Measurements from ENCODE around the gene CAMLG. TPM values are rescaled to one million over a fixed set of nuclear protein-coding genes. Genes with fewer than 3 reads are reported as not detected.
"Not testable (repeated sequence)": the region's sequence is repeated elsewhere in the genome, so short reads cannot be mapped to it uniquely, and the experiment has no call there.

Gene CAMLG
- polyA plus RNA-seq, 1 experiment, result 16.9 TPM

GRCh38 chr5:134714541-134714940 is 23.8 kb upstream of the CAMLG start:
- POLR2A ChIA-PET, result no interaction called here
- Histone ChIP-seq H3K4me3 (ENCODE audit: low read depth, low read length) (no peak overlapping the region), H3K36me3 (ENCODE audit: control insufficient read depth, insufficient read depth, low read length) (peaks cover 16% of the 10 kb centered on the region), H3K27me3 (ENCODE audit: control insufficient read depth, insufficient read depth, low read length) (no peaks in the 10 kb centered on the region)
- DNase-seq (ENCODE audit: low read depth), result no peak
- no peak for TF ChIP-seq CTCF (IDR thresholded peaks at IDR 0.05; ENCODE audit: insufficient read depth, low read depth, low read length)
- CTCF ChIA-PET, result interaction anchor here (0.6 kb wide), 1 partner anchor 142 kb away, joined by 3 read pairs; no protein-coding TSS in a partner anchor

- H3K4me3 ChIP-seq (ENCODE audit: low read depth, low read length); DNase-seq (ENCODE audit: low read depth); POLR2A ChIA-PET; H3K27me3 ChIP-seq (ENCODE audit: control insufficient read depth, insufficient read depth, low read length); CTCF ChIA-PET: not testable (repeated sequence)
- H3K36me3 ChIP-seq (ENCODE audit: control insufficient read depth, insufficient read depth, low read length), result peaks cover 18% of the 10 kb centered on the region
Observed at GRCh38 chr5:134715466-134715865, 22.9 kb upstream of the CAMLG start.

- no peak for TF ChIP-seq CTCF (IDR thresholded peaks at IDR 0.05; ENCODE audit: insufficient read depth, low read depth, low read length)
- CTCF ChIA-PET, result interaction anchor here (0.6 to 1.1 kb wide), 2 partner anchors 14 kb away, joined by 3 read pairs; partner anchors contain the start of gene CAMLG
- peaks cover 5% of the 10 kb centered on the region for H3K36me3 ChIP-seq (ENCODE audit: control insufficient read depth, insufficient read depth, low read length)
- POLR2A ChIA-PET, result no interaction called here
- H3K27me3 ChIP-seq (ENCODE audit: control insufficient read depth, insufficient read depth, low read length), result no peaks in the 10 kb centered on the region
- DNase-seq (ENCODE audit: low read depth), result no peak
- no peak overlapping the region for H3K4me3 ChIP-seq (ENCODE audit: low read depth, low read length)
Observed at GRCh38 chr5:134724872-134725271, 13.5 kb upstream of the CAMLG start.

GRCh38 chr5:134732819-134733218 is 5.5 kb upstream of the CAMLG start:
- POLR2A ChIA-PET, result no interaction called here
- Histone ChIP-seq H3K4me3 (ENCODE audit: low read depth, low read length) (no peak overlapping the region), H3K36me3 (ENCODE audit: control insufficient read depth, insufficient read depth, low read length) (no peaks in the 10 kb centered on the region), H3K27me3 (ENCODE audit: control insufficient read depth, insufficient read depth, low read length) (no peaks in the 10 kb centered on the region)
- no peak for DNase-seq (ENCODE audit: low read depth)
- TF ChIP-seq CTCF (IDR thresholded peaks at IDR 0.05; ENCODE audit: insufficient read depth, low read depth, low read length), result no peak
- CTCF ChIA-PET, result no interaction called here

GRCh38 chr5:134735243-134735642 is 3.1 kb upstream of the CAMLG start:
- CTCF ChIA-PET, result interaction anchor here (2.5 kb wide), 1 partner anchor 169 kb away, joined by 10 read pairs; the partner anchor contains the start of gene PCBD2
- no peaks in the 10 kb centered on the region for H3K27me3 ChIP-seq (ENCODE audit: control insufficient read depth, insufficient read depth, low read length)

More at GRCh38 chr5:134735243-134735642, 3.1 kb upstream of the CAMLG start:
- DNase-seq (ENCODE audit: low read depth), result no peak
- no peak for TF ChIP-seq CTCF (IDR thresholded peaks at IDR 0.05; ENCODE audit: insufficient read depth, low read depth, low read length)
- POLR2A ChIA-PET, result no interaction called here
- Histone ChIP-seq H3K36me3 (ENCODE audit: control insufficient read depth, insufficient read depth, low read length) (no peaks in the 10 kb centered on the region), H3K4me3 (ENCODE audit: low read depth, low read length) (no peak overlapping the region)
